RCC 7860 (cell line): ENCODE results near the gene DHX32.
"Not testable (repeated sequence)": the region's sequence is repeated elsewhere in the genome, so short reads cannot be mapped to it uniquely, and the experiment has no call there.

Experiments used
- DNase-seq: peaks from one replicate; pipeline ENCODE4 v3.0.0-alpha.2; 2015; ENCODE audit warnings: low spot score
- FAIRE-seq: peaks from 2 replicates; lab custom pipeline; 2012; peaks lifted over from hg19 to GRCh38; lab: Jason Lieb, UNC

Gene DHX32

DNA sequence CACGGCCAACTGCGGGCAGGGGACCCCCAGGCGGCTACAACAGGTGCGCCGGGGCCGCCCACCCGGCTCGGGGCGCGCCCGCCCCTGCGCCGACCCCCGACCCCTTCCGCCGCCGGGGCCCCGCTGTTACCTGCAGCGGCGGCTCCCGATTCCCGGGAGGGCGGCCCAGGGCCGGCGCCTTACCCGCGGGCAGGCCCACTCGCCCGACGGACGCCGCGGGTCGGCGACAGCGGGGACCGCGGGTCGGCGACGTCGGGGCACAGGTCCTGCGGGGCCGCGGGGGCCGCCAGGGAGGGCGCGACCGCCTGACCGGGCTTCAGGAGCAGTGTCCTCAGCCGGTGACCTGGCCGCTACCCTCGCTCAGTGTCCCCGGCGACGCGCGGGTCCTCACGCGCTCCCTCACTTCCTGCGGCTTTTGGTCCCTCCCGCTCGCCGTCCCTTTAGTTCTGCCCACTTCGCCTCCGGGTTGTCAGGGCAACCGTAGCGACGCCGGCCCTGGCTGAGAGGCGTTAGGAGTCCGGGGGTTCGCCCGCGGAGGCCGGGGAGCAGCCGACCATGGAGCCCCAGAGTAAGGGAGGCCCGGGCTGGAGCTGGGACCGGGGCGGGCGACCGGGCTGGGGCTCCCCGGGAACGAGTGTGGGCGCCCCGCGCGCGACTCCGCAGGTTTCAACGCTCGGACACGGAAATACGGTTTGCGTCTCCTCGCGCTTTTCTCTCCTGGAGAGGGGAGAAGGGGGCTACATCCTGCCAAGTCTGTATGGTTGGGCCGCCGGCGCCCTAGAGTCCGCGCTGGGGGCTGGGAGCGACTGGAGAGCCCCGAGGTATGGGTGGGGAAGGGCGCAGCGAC is 15.2 kb upstream of the DHX32 start, which contains the start of gene FANK1:
TSS of gene FANK1 (plus strand) at position 477 of the 847 bp plus-strand sequence. CDS start at position 556, 79 bp downstream.
- FAIRE-seq, result not testable (repeated sequence)
- peak; percentile 69 for DNase-seq

DNA sequence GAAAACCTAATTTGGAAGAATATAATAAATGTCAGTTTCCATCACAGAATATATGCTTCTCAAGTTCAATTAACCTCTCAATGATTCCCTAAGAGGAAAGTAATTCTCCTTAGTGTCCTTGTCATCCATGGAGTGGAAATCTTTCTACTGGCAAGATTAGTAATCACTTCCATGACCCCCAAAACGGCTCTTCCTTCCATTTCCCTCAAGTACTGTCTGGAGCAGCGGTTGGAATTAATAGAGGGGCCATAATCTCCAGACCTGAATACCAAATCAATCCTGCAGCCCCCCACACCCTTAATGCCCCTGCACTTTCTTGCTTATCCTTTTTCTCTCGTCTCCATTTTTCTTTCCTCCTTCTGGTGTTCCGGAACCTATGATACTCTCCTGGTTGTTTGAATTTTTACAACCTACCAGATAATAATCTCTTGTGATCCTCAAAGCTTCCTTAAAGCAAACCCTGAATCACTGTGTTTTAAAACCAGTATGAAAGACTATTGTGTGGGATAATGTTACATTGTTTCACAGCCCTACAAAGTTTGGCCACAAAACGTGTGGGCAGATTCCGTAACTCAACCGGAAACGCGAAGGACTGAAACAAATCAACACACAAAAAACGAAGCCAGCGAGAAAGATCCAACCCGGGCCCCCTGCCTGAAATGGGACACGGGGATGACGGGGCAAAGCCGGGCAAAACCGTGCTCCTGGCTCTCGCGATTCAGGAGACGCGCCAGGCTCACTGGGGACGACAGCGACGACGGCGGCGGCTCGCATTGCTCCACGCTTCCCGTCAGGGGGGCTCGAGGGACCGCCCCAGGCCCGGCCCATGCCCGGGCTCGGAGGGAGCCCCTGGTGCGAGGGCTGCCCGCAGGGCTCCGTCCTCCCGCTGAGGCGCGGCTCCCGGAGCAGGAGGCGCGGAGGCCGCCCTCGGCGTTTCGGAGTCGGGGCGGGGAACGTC is 14.3 kb upstream of the DHX32 start:
- not testable (repeated sequence) for FAIRE-seq
- DNase-seq, result peak; percentile 39

DNA sequence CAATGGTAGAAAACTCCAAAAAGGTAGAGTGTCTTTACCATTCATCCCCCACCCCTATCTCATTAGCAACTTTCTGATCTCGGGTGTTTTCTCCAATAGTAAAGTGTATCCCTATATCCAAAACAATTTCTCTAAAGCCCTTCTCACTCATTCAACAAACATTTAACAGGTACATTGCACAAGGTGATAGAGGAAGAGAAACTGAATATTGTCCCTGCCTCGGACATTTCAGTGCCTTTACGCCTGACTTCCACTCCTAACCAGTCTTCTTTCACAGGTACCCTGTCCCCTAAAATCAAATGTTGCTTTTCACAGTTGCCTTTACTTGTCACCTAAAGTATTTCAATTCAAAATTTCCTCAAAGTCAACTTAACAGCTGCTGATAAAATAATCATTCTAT is 13.1 kb upstream of the DHX32 start:
- not testable (repeated sequence) for DNase-seq

DNA sequence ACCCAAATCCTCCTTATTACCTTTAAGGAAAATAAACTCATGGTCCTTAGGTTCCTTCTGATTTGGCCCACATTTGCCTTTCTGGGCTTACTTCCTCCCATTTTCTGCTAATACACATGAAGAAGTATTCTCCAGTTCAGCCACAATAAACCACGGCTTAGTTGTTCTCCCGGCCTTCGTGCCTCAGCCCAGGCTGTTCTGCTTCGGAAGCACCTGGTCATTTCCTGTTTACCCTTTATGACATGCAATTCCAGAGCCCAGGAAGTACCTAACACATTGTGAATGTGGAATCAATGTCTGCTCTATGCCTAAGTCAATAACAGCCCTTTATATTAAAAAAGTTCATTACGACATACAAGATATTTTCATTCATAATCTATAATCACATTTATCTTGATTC is 11.3 kb upstream of the DHX32 start:
- DNase-seq, FAIRE-seq: not testable (repeated sequence)

More for the DNA sequence above, 13.1 kb upstream of the DHX32 start:
- FAIRE-seq, result not testable (repeated sequence)

DNA sequence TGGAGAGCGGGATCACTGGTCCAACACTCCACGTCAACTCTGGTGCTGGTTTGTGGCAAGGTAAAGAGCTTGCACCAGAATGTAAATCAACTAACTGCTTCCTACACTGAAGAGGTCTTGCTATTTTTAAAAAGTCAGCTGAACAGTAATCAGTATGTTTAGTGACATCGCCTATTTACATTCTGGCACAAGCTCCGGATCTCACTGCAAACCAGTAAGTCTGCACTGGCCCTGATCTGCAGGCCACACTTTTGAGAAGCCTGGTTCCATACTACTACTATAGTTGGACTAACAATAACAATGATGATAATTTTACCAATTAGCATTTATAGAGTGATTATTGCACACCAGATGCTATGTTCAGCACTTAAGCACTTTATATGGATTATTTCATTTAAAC is 8.3 kb upstream of the DHX32 start:
- DNase-seq, FAIRE-seq: not testable (repeated sequence)

DNA sequence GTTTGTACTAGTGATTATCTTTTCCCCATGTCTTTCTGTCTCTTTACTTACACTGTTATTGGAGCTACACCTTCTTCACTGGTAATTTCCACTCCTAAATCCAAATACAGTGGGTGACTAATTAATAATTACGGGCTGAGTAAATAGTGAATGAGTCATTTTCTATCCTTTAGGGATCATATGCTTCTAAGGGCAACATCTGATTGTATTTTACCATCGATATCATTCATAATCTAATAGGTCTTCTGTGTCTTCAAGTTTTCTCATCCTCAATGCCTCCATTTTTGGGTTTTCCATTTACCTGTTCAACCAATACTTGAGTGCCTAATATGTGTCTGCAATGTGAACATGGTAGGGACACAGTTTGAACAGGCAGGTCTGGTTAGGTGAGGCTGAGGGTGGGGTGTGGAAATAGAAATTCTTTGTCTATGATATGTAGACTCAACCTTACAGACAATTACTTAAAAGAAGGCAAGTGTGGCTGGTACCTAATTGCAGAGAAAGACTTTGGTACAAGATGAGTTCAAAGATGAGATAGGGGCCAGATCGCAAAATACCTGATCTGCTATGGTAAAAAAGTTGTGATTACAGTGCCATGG is 5.9 kb upstream of the DHX32 start:
- FAIRE-seq (no peak), DNase-seq (no peak)

DNA sequence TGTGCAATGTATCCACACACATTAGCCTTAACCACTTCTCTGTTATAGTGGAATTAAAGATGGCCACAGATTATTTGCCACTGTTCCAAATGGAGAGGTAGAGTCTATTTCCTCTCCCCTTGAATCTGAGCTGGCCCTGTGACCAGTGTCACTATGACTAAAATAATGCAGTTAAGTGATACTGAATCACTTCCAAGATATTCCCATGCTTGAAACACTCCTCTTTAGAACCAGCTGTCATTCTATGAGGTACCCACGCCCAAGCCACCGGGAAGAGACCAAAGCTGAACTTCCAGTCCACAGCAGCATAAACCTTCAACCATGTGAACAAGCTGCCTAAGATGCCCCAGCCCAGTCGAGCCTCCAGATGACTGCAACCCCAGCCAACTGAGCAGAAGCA is 2.1 kb upstream of the DHX32 start:
- FAIRE-seq, result no peak
- peak; percentile 45 for DNase-seq

DNA sequence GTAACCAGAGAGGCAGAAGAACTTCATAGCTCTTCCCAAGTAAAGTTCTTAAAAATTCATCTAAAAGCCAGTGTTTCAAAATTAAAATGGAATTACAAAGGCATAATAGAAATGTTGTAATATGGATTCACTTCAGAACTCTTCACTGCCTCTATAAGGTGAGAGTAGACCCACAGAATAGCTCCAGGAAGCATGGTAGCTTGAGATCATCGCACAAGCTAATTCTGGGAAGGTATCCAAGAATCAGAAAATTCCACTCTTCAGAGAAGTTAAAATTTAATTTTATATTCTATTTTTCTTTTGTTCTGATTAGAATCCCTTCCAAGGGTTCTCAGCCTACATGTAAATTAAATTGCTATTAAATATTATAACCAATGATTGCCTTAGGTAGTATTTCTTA is 1.5 kb upstream of the DHX32 start:
- FAIRE-seq, result peak; percentile 71
- no peak for DNase-seq

DNA sequence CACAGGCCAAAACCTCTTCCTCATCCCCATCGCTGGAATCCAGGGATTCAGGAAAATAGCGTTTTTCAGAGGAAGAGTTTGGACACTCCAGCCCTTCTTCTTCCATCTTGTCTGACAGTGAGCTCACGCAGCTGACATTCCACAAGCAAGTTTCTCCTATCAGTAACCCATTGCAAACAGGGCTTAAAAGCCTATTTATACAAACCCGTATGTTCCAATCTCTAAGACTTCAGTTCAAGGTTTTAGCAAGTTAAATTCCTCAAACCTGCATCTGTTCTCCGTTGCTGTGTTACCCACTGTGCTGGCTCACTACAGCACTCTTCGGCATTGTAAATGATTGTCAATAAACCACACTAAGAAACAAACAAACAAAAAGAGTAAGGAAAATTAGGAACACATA is 373 bp downstream of the DHX32 start:
- no peak for DNase-seq

DNA sequence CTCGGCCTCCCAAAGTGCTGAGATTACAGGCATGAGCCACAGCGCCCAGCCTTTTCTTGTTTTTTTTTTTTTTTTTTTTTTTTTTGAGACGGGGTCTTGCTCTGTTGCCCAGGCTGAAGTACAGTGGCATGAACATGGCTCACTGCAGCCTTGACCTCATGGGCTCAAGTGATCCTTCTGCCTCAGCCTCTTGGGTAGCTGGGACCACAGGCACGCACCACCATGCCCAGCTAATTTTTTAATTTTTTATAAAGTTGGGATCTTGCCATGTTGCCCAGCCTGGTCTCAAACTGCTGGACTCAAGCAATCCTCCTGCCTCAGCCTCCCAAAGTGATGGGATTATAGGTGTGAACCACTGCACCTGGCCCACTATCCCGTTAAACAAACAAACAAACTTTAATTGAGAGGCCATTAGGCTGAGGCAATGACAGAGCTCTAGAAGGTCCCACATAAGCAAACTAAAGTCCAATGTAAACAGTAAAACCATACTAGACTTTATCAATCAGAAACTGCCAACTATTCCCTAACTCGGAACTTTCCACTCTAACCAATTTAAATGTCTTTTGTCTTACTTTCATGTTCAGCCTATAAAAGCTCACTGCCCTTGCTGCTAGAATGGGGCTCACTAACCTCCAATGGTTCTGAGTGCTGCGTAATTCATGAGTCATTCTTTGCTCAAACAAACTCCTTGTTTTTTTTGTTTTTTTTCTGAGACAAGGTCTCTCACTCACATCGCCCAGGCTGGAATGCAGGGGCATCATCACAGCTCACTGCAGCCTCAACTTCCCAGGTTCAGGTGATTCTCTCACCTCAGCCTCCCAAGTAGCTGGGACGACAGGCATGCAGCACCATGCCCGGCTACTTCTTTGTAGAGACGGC is 1.9 kb downstream of the DHX32 start:
- FAIRE-seq, result peak; percentile 96
- peak; percentile 84 for DNase-seq

More for the DNA sequence above, 373 bp downstream of the DHX32 start:
- no peak for FAIRE-seq

DNA sequence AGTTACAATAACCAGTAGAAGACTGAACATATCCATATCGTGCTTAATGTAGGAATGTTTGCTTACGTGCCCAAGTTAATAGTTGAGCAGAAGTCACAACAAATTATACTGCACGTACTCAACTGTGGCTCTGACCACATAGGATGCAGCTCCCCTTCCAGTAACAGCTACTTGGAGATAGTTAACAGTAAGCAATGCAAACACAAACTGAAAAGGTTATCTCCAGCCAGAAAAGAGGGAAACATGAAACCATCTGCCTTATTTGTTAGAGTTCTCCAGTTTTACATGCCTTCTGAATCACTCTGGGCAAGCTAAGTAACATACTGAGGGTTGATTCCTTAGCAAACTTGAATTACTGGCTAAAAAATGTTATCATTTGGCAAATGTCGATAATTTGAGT is 9.8 kb downstream of the DHX32 start:
- no peak for DNase-seq
- no peak for FAIRE-seq

DNA sequence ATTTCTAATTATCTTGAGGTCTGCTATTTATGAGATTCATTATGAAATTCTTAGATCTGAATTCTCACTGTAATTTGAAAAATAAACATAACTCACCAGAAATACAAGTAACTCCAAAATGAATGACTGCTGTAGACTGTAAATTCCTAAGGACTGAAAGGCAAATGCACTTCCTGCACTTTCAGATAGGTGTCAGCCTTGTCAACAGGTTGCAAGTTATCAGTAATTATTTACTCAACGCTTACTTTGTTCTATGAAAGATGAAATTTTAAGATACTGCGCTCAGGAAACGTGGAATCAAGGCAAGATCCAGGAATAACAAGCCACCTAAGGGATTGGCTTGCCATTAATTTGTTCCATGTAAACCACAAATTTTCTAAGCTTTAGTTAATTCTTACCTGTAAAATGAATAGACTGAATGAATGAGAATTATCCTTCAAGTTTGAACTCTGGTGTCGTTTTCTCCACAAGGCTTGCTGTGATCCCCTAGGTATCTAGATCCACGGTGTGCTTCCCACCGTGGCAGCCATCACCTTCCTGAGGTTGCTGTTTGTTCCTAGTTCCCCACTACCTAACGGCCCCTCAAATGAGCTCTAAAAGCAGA is 12.6 kb downstream of the DHX32 start:
- peak; percentile 83 for FAIRE-seq
- DNase-seq, result peak; percentile 50

DNA sequence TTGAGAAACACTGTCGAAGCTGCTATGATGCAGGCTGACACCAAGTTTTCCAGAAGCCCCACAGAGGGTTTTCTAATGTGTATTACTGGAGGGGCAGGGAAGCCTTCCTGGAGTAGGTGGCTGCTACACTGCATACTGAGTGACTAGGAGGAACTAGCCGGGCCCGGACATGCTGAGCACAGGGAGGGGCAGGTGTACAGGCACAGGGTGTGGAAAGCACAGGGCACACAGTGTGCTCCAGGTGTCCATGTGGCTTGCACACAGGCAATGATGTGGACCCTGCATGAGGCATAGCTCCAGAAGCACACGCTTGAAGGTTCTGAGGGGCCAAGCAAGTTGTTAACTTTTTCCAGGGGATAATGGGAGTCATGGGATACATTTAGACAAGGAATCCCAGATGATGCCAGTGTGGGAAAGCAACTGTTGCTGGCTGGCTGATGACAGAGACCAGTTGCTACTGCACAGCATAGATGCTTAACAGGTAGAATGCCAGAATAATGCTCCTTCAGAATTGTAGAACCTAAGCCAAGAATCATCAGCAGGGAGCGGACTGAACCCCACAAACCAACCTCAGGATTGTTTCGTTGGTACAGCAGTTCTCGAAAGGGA is 14.6 kb downstream of the DHX32 start:
- FAIRE-seq, result no peak
- no peak for DNase-seq

DNA sequence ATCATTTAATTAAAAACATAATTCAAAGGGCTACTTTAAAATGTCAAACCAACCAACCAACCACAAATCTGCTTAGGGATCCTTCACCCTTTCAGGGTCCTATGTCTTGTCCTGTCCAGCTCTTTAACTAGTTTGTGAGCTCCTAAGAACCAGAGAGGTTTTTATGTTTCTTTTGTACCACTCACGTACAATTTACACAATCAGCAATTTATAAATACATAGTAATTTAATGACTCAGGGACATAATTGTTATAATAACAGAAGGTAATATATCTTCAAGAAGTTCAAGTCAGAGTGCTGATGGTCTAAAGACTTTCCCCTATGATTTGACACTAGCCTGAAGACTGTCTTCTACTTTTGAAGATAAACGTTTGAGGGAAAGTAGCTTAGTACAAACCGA is 16.0 kb downstream of the DHX32 start:
- DNase-seq (no peak), FAIRE-seq (no peak)

DNA sequence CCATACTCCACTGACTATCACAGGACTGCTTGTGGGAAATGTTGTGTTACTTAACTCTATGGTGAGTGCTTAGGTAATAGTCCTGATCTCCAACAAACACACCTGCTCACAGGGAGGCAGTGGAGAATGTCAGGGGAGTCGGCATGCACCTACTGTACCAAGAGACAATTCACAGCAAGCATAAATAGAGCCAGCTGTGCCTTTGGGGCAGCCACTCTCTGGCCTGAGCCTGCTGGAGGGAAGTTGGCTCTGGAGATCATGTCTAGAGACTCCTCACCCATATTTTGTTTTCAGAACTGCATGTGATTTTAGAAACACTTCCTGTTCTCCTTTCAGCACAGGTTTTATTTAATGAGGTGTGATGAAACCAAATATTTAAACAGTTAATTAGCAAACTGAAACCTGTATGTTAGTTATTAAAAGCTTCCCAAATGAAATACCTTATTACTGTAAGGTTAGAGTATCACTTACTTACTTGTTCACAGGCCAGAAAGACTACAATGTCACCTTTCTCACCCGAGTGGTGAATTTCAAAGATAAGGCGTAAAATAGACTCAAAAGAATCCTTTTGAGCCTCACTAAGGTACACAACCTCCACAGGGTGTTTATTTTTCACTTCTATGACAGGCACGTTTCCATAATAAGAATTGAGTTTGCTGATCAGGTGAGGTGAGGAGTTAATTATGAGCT is 21.8 kb downstream of the DHX32 start:
- FAIRE-seq (no peak), DNase-seq (no peak)

DNA sequence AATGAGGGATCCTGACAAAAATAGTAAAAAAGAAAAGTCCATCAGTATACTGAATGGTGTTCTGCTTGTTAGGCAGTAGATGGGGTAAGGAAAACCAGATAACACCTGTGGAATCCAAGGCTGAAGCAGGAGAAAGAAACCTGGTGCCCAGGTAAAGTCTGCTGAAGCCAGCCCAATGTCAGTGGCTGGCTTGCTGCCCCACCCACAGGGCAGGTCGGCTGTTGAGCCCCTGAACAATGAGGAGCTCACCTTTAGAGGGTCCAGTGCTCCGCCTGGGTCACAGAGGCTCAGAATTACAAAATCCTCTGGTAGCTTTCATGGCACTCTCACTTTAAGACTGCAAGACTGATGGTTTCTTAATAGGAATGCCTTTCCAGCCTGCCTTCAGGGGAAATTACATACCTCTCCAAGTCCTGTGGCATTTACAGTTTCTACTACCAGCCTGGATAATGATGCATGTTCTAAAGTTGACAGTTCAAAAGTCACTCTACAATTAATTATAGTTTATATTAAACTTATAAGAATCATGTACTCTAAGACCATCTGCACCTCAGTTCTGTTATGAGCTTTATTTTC is 23.8 kb downstream of the DHX32 start:
- FAIRE-seq (no peak), DNase-seq (no peak)

DNA sequence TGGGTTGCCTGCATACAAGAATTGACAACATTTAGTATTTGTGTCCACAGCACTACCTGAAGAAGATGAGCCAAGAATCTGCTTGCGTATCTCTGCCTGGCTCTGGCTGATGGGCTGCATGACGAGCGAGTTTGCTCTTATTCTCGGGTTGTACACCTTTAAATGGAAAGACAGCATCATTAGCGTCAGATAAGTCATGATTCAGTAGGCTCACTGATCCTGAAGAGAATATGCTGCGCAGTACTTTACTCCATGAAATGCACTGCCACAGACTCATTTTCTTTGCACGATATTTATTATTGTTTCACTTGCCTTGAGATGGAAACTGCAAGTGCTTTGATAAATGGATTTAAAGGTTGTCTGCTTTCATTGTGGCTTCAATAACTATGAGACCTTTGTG is 28.6 kb downstream of the DHX32 start:
- no peak for FAIRE-seq
- no peak for DNase-seq
